SJCRH30 (cell line): ENCODE data around the gene SOX9. TPM values are rescaled to one million over a fixed set of nuclear protein-coding genes. Genes with fewer than 3 reads are reported as not detected.
"Not testable (repeated sequence)": the region's sequence is repeated elsewhere in the genome, so short reads cannot be mapped to it uniquely, and the experiment has no call there.

ENCODE experiments used
- DNase-seq, 2 experiments: peaks; one replicate each; pipeline ENCODE4 v3.0.0-alpha.2; 2015 to 2020
- H3K27ac ChIP-seq: fragments of 250-450 bp; sonication (Bioruptor Pico); 2 replicates; pipeline ENCODE4 v1.5.1; 2020; ENCODE audit warnings: mild to moderate bottlenecking, moderate library complexity
- H3K27me3 ChIP-seq: fragments of 250-450 bp; sonication (Bioruptor Pico); 2 replicates; pipeline ENCODE4 v1.5.1; 2020; ENCODE audit warnings: mild to moderate bottlenecking, moderate library complexity
- H3K36me3 ChIP-seq: fragments of 250-450 bp; sonication (Bioruptor Pico); 2 replicates; pipeline ENCODE4 v1.5.1; 2020; ENCODE audit warnings: mild to moderate bottlenecking, moderate library complexity
- H3K4me1 ChIP-seq: fragments of 250-450 bp; sonication (Bioruptor Pico); 2 replicates; pipeline ENCODE4 v1.5.1; 2020; ENCODE audit warnings: mild to moderate bottlenecking, moderate library complexity
- H3K4me3 ChIP-seq: fragments of 250-450 bp; sonication (Bioruptor Pico); 2 replicates; pipeline ENCODE4 v1.5.1; 2020; ENCODE audit warnings: mild to moderate bottlenecking, moderate library complexity
- H3K9me3 ChIP-seq: fragments of 250-450 bp; sonication (Bioruptor Pico); replicated peaks from 2 replicates; pipeline ENCODE4 v1.5.1; 2020; ENCODE audit warnings: mild to moderate bottlenecking, moderate library complexity
- total RNA-seq: library from RNA; depleted of rRNA; stranded (reverse); fragments of >200 nt; shearing (Covaris generic); gene quantifications from 2 replicates; pipeline ENCODE4 v1.2.3, GENCODE V29; 2014

The SOX9 gene
- total RNA-seq, 1 experiment from 2014 or later = 104 TPM

- H3K36me3 ChIP-seq = peaks cover 27% of the 10 kb centered on the region
These were observed 7.2 kb downstream of the SOX9 start for GRCh38 chr17:72128039-72128438.

GRCh38 chr17:72134608-72135394, 14.0 kb downstream of the SOX9 start:
- Histone ChIP-seq H3K27me3 (no peaks in the 10 kb centered on the region), H3K4me3 (no peak overlapping the region), H3K27ac (peak overlapping the region; percentile 97), H3K9me3 (no peaks in the 10 kb centered on the region), H3K4me1 (peaks cover 49% of the 10 kb centered on the region), H3K36me3 (no peaks in the 10 kb centered on the region)
- DNase-seq = peak; percentile 55 to 81

More at GRCh38 chr17:72128039-72128438, 7.2 kb downstream of the SOX9 start:
- H3K4me1 ChIP-seq = peaks cover 42% of the 10 kb centered on the region
- no peak overlapping the region for H3K4me3 ChIP-seq
- H3K9me3 ChIP-seq = no peaks in the 10 kb centered on the region
- no peak overlapping the region for H3K27ac ChIP-seq
- H3K27me3 ChIP-seq = no peaks in the 10 kb centered on the region
- DNase-seq = no peak

GRCh38 chr17:72135546-72136325, 14.9 kb downstream of the SOX9 start:
- no peak overlapping the region for H3K4me3 ChIP-seq
- H3K9me3 ChIP-seq = no peaks in the 10 kb centered on the region
- DNase-seq = peak; percentile 84 to 97
- no peaks in the 10 kb centered on the region for H3K36me3 ChIP-seq
- peak overlapping the region; percentile 97 for H3K27ac ChIP-seq
- no peaks in the 10 kb centered on the region for H3K27me3 ChIP-seq
- peaks cover 49% of the 10 kb centered on the region for H3K4me1 ChIP-seq

- no peaks in the 10 kb centered on the region for H3K9me3 ChIP-seq
- DNase-seq = no peak
- H3K27me3 ChIP-seq = no peaks in the 10 kb centered on the region
- H3K4me3 ChIP-seq = peak overlapping the region; percentile 36
- peaks cover 49% of the 10 kb centered on the region for H3K4me1 ChIP-seq
- no peaks in the 10 kb centered on the region for H3K36me3 ChIP-seq
- H3K27ac ChIP-seq = peak overlapping the region; percentile 97
These were observed 15.9 kb downstream of the SOX9 start for GRCh38 chr17:72136692-72137091.

- Histone ChIP-seq H3K9me3 (no peaks in the 10 kb centered on the region), H3K4me3 (peak overlapping the region; percentile 36), H3K4me1 (peaks cover 49% of the 10 kb centered on the region), H3K27me3 (no peaks in the 10 kb centered on the region), H3K27ac (peak overlapping the region; percentile 97), H3K36me3 (no peaks in the 10 kb centered on the region)
- DNase-seq = peak; percentile 94 to 98
These were observed 16.3 kb downstream of the SOX9 start for GRCh38 chr17:72137161-72137560.

- H3K4me1 ChIP-seq = peaks cover 51% of the 10 kb centered on the region
- H3K36me3 ChIP-seq = no peaks in the 10 kb centered on the region
- no peaks in the 10 kb centered on the region for H3K9me3 ChIP-seq
- no peaks in the 10 kb centered on the region for H3K27me3 ChIP-seq
- no peak overlapping the region for H3K27ac ChIP-seq
- no peak overlapping the region for H3K4me3 ChIP-seq
- DNase-seq = no peak
These were observed 18.4 kb downstream of the SOX9 start for GRCh38 chr17:72139212-72139611.

GRCh38 chr17:72141336-72141735, 20.5 kb downstream of the SOX9 start:
- DNase-seq = no peak
- Histone ChIP-seq H3K27ac (no peak overlapping the region), H3K27me3 (no peaks in the 10 kb centered on the region), H3K4me3 (no peak overlapping the region), H3K36me3 (no peaks in the 10 kb centered on the region), H3K9me3 (no peaks in the 10 kb centered on the region), H3K4me1 (peaks cover 30% of the 10 kb centered on the region)

- H3K4me3 ChIP-seq, H3K9me3 ChIP-seq, H3K36me3 ChIP-seq, H3K27ac ChIP-seq, H3K27me3 ChIP-seq, DNase-seq: not testable (repeated sequence)
- H3K4me1 ChIP-seq = peaks cover 23% of the 10 kb centered on the region
These were observed 21.3 kb downstream of the SOX9 start for GRCh38 chr17:72142097-72142496.

- Histone ChIP-seq H3K4me3 (no peak overlapping the region), H3K36me3 (no peaks in the 10 kb centered on the region), H3K27me3 (no peaks in the 10 kb centered on the region), H3K27ac (no peak overlapping the region), H3K9me3 (no peaks in the 10 kb centered on the region), H3K4me1 (peaks cover 19% of the 10 kb centered on the region)
- peak; percentile 30 to 69 for DNase-seq
These were observed 21.8 kb downstream of the SOX9 start for GRCh38 chr17:72142614-72143013.

GRCh38 chr17:72143245-72143644, 22.4 kb downstream of the SOX9 start:
- H3K27me3 ChIP-seq = no peaks in the 10 kb centered on the region
- H3K9me3 ChIP-seq = no peaks in the 10 kb centered on the region

GRCh38 chr17:72144101-72144500, 23.3 kb downstream of the SOX9 start:
- no peak for DNase-seq
- H3K27me3 ChIP-seq = no peaks in the 10 kb centered on the region
- H3K4me1 ChIP-seq = peaks cover 8% of the 10 kb centered on the region
- H3K4me3 ChIP-seq = no peak overlapping the region
- no peak overlapping the region for H3K27ac ChIP-seq
- no peaks in the 10 kb centered on the region for H3K9me3 ChIP-seq
- no peaks in the 10 kb centered on the region for H3K36me3 ChIP-seq

More at GRCh38 chr17:72143245-72143644, 22.4 kb downstream of the SOX9 start:
- H3K27ac ChIP-seq = no peak overlapping the region
- H3K36me3 ChIP-seq = no peaks in the 10 kb centered on the region
- peaks cover 12% of the 10 kb centered on the region for H3K4me1 ChIP-seq
- no peak for DNase-seq
- no peak overlapping the region for H3K4me3 ChIP-seq

- Histone ChIP-seq H3K27ac (no peak overlapping the region), H3K9me3 (no peaks in the 10 kb centered on the region), H3K4me3 (no peak overlapping the region), H3K27me3 (no peaks in the 10 kb centered on the region), H3K4me1 (peaks cover 8% of the 10 kb centered on the region), H3K36me3 (no peaks in the 10 kb centered on the region)
- DNase-seq = no peak
These were observed 24.7 kb downstream of the SOX9 start for GRCh38 chr17:72145562-72145961.

GRCh38 chr17:72145962-72146361, 25.1 kb downstream of the SOX9 start:
- Histone ChIP-seq H3K9me3 (no peaks in the 10 kb centered on the region), H3K4me1 (peaks cover 8% of the 10 kb centered on the region)
- DNase-seq = no peak

GRCh38 chr17:72146371-72146770, 25.6 kb downstream of the SOX9 start:
- H3K4me3 ChIP-seq = no peak overlapping the region
- no peak for DNase-seq
- H3K9me3 ChIP-seq = no peaks in the 10 kb centered on the region
- no peaks in the 10 kb centered on the region for H3K27me3 ChIP-seq
- H3K4me1 ChIP-seq = peaks cover 12% of the 10 kb centered on the region
- no peak overlapping the region for H3K27ac ChIP-seq
- H3K36me3 ChIP-seq = no peaks in the 10 kb centered on the region

More at GRCh38 chr17:72145962-72146361, 25.1 kb downstream of the SOX9 start:
- no peaks in the 10 kb centered on the region for H3K36me3 ChIP-seq
- H3K27me3 ChIP-seq = no peaks in the 10 kb centered on the region
- no peak overlapping the region for H3K27ac ChIP-seq
- no peak overlapping the region for H3K4me3 ChIP-seq
